ENCODE measurements around the gene HOXC9.

Gene HOXC9

DNA sequence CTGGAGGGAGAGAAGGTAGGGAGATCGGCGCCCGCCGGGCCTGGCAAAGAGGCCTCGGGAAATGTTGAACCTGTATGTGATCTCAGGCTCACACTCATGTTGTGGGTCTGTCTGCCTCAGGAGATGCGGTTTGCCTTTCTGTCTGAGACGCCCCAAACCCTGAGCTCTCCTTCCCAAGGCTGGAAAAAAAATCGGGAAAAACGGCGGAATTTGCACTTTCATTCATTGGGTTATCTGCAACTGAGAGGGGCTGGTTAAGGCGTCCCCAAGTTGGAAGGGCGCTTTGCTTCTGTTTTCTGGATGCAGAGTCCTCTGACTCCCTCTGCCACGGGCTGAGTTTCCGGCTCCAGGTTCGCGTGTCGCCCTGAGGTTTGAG lies 5.0 kb upstream of the HOXC9 start:
- TF ChIP-seq, protein P1, sequence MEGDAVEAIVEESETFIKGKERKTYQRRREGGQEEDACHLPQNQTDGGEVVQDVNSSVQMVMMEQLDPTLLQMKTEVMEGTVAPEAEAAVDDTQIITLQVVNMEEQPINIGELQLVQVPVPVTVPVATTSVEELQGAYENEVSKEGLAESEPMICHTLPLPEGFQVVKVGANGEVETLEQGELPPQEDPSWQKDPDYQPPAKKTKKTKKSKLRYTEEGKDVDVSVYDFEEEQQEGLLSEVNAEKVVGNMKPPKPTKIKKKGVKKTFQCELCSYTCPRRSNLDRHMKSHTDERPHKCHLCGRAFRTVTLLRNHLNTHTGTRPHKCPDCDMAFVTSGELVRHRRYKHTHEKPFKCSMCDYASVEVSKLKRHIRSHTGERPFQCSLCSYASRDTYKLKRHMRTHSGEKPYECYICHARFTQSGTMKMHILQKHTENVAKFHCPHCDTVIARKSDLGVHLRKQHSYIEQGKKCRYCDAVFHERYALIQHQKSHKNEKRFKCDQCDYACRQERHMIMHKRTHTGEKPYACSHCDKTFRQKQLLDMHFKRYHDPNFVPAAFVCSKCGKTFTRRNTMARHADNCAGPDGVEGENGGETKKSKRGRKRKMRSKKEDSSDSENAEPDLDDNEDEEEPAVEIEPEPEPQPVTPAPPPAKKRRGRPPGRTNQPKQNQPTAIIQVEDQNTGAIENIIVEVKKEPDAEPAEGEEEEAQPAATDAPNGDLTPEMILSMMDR (IDR thresholded peaks at IDR 0.05; ENCODE audit: insufficient read depth, low read depth, low read length, missing control alignments): no peak
- no peak overlapping the region for H3K4me3 ChIP-seq (ENCODE audit: low read length)
- DNase-seq (ENCODE audit: low read depth): no peak

DNA sequence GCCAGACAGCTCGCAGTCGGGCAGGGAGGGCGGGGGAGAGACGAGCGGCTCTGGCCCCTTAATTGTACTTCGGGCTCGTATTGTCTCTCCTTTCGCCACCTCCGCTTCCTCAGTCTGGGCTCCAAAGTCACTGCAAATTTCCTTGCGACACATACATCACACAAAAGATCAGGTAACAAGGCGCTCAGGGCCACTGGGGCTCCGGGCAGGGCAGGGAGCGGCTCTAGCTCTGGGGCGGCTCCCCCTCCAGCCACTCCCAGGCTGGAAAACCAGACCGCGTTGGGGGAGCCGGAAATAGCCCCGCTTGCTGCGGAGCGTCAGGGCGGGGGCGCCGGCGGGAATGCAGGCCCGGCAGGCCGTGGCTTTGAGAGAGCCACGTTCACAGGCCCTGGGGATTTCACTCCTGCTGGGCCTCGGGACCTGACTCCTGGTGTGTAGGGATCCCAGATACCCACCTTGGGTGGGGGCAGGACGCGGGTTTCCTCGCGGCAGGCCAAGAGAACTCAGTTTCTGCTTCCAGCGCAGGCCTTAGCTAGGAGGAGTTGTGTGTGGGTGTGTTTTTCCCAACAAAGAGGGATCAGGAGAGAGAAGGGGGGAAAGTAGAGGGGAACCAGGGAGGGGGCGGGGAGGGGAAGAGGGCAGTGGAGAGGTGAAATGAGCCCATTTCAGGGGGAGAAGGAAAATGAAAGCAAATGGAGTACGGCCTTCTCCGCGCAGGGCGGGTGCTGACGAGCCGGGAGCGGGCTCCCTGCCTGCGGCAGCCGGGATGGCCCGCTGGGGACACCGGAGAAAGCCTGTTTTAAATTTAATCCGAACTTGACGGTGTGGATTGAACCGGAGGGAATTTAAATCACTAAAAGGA lies 4.4 kb upstream of the HOXC9 start:
- no peak for DNase-seq (ENCODE audit: low read depth)
- TF ChIP-seq, protein P1 (IDR thresholded peaks at IDR 0.05; ENCODE audit: insufficient read depth, low read depth, low read length, missing control alignments): no peak
- H3K4me3 ChIP-seq (ENCODE audit: low read length): no peak overlapping the region

DNA sequence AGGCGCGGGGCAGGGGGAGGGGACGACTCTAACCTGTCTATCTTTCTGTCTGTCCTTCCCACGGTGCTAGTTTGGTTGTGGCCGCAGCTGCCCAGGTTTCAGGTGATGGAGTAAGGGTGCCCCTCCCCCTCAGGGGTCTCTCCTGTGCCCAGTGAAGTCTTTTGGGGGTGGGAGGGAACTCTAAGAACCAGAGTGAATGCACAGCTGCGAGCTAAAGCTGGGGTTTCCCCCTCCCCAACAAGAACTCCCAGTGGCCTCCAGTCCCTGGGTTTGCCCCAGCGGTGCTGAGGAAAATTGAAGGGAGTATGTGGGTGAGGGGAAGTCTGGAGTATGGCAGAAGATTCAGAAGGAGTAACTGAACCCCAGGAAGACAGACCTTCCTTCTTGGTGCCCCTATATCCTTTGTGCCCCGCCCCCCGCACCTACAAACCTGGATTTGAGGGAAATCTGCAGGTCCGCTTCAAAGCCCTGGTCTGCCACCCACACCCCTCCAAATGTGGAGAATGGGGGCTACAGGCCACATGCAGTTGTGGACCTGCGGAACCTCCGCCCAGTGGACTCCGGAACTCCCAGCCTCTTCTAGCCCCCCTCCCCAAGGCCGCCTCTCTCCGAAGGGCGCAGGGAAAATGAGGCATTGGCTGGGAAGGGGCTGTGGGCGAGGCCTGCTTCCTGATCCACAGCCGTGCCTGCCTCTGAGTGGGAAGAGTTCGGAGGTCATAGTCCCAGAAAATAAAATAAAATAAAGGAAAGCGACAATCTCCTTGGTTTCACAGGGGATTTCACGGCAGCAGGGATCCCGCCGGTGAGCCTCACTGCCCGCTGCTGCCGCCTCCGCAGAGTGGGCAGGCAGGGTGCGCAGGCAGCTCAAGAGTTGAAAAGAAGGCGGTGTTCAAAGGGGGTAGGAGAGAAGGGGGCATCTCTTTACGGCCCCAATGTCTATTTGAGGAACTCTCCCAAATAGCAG lies 3.4 kb upstream of the HOXC9 start:
- TF ChIP-seq, protein P1 (IDR thresholded peaks at IDR 0.05; ENCODE audit: insufficient read depth, low read depth, low read length, missing control alignments): no peak

GRCh38 chr12:53997204-53998109 lies 2.5 kb upstream of the HOXC9 start:
- TF ChIP-seq, protein P1 (IDR thresholded peaks at IDR 0.05; ENCODE audit: insufficient read depth, low read depth, low read length, missing control alignments): no peak
- H3K4me3 ChIP-seq (ENCODE audit: low read length): no peak overlapping the region
- DNase-seq (ENCODE audit: low read depth): no peak

More for the DNA sequence above, 3.4 kb upstream of the HOXC9 start:
- H3K4me3 ChIP-seq (ENCODE audit: low read length): no peak overlapping the region
- no peak for DNase-seq (ENCODE audit: low read depth)

DNA sequence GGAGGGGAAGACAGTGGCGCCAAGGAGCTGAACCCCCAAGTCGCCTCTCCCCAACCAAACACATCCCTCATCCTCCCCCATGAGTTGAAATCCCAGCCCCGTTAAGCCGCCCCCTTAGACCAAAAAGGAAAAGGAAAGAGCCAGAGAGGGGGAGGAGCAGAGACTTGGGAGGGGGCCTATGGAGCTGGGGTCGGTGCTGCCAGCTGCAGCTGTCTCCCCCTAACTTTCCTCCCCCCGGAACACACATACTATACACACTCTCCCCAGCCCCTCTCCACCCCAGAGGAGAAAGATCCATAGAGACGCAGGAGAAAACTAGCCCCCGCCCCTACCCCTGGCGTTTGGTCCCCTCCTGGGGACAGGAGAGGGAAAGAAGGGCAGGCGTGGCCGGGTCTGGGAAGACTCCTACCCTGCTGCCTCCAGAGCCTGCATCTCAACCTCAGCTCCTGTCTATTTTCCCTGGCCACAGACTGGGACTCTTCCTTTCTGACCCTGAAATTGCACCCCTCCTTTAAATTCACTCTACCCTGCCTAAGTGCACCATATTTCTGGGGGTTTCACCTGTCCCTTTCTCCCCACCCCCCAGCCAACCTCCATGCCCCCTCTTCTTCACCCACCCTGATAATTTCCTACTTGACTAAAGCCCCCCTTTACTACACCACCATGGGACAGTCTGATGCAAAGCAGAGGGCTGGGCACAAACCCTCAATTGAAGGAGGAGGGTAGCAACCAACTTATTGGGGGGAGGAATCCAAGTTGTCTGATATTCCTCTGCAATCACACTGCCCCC lies 1.7 kb upstream of the HOXC9 start:
- DNase-seq (ENCODE audit: low read depth): no peak
- no peak overlapping the region for H3K4me3 ChIP-seq (ENCODE audit: low read length)
- TF ChIP-seq, protein P1 (IDR thresholded peaks at IDR 0.05; ENCODE audit: insufficient read depth, low read depth, low read length, missing control alignments): no peak

GRCh38 chr12:53998900-53999236 lies 1.1 kb upstream of the HOXC9 start:
- TF ChIP-seq, protein P1 (IDR thresholded peaks at IDR 0.05; ENCODE audit: insufficient read depth, low read depth, low read length, missing control alignments): no peak
- H3K4me3 ChIP-seq (ENCODE audit: low read length): no peak overlapping the region
- DNase-seq (ENCODE audit: low read depth): no peak
